Fibroblast of villous mesenchyme (primary cell): Measurements from ENCODE around the gene GRAMD1B. TPM values are rescaled to one million over a fixed set of nuclear protein-coding genes. Genes with fewer than 3 reads are reported as not detected.

Source experiments
- DNase-seq: peaks from one replicate; pipeline ENCODE4 v3.0.0-alpha.2; 2010; ENCODE audit warnings: low read depth
- H3K4me3 ChIP-seq: 2 replicates; pipeline ENCODE4 v1.5.1; 2011; ENCODE audit warnings: low read depth, mild to moderate bottlenecking, low read length
- CTCF ChIP-seq: IDR thresholded peaks from 2 replicates; pipeline ENCODE4 v1.5.1; 2012; ENCODE audit warnings: low read depth, mild to moderate bottlenecking, low read length; ENCODE audit not compliant: insufficient read depth
- total RNA-seq: library from RNA; depleted of rRNA; stranded (reverse); fragments of >200 nt; gene quantifications from 2 replicates; pipeline ENCODE4 v1.2.3, GENCODE V29; 2012

The GRAMD1B gene
- total RNA-seq, 1 donor = 6.0 TPM

DNA sequence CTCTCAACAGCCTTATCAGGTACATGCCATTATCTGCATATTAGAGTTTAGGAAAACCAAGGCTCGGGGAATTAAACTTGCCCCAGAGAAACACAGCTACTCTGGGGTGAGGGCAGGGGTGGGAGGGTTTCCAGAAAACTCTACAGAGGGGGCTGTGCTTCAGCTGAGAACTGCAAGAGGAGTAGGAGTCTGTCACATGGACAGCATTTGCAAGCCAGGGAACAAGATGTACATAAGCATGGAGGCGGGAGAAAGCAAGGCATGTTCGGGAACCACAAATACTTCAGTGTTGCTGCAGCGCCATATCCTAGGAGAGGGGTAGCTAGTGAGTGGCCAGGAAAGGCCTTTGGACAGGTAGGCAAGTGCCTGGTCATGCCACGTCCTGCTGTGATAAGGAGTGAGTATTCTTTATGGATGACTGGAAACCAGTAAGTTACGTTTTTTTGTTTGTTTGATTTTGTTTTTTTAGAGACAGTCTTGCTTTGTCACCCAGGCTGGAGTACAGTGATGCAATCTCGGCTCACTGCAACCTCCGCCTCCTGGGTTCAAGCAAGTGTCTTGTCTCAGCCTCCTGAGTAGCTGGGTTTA, 57.2 kb downstream of the GRAMD1B start:
- no peak for DNase-seq
- H3K4me3 ChIP-seq = no peak overlapping the region
- TF ChIP-seq CTCF = no peak

- H3K4me3 ChIP-seq = no peak overlapping the region
- no peak for DNase-seq
- no peak for TF ChIP-seq CTCF
Observed at GRCh38 chr11:123490527-123490926, 60.5 kb downstream of the GRAMD1B start.

GRCh38 chr11:123491241-123491640, 61.2 kb downstream of the GRAMD1B start:
- no peak for TF ChIP-seq CTCF
- no peak overlapping the region for H3K4me3 ChIP-seq
- DNase-seq = no peak

GRCh38 chr11:123493349-123494063, 63.4 kb downstream of the GRAMD1B start:
- no peak for TF ChIP-seq CTCF
- DNase-seq = no peak
- no peak overlapping the region for H3K4me3 ChIP-seq

DNA sequence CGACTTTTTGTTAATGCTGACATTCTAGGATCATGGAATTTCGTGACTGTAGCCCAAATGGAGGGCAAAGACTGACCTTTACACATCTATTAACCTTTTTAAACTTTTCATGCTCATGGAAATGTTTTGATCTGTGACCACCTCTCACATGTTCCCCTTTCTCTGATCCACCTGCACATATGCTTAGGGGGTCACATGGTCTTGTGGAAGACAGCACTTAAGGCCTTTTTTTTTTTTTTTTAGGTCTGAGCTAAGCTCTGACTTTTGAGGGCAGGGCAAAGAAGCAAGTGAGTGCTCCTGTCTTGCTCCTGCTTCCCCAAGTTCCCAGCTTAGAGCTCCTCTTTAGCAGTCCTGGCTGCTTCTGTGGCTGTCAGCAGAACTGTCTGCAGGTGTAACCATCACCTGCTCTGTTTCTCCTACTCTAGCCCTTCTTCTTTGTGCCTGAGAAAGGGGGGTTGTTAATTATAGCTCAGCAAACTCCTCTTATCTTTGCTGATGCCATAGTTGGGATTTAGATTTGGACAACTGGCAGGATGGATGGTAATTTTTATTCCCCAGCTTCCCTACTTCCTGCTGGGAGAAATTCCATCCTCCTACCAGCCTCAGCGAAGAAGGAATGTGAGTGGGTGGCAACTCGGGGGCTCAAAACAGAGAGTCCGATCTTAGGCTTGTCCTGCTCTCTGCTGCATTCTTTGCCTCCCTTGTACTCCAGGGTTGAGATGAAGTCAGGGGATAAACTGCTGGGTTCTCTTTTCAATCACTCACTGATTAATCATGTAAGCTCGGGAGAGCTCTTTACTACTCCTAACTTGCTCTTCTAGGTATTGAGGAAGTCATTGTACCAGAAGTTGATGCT, 64.4 kb downstream of the GRAMD1B start:
- no peak overlapping the region for H3K4me3 ChIP-seq
- TF ChIP-seq CTCF = no peak
- no peak for DNase-seq

- H3K4me3 ChIP-seq = no peak overlapping the region
- DNase-seq = no peak
- no peak for TF ChIP-seq CTCF
Observed at GRCh38 chr11:123504401-123504800, 74.3 kb downstream of the GRAMD1B start.
